Stimulated activated CD8-positive, alpha-beta memory T cell treated with anti-CD3 and anti-CD28 coated beads, Interleukin-4, amount 100 ng/mL, for 48 hours (primary cell): ENCODE measurements around the gene MS4A10.
"Not testable (repeated sequence)": the region's sequence is repeated elsewhere in the genome, so short reads cannot be mapped to it uniquely, and the experiment has no call there.

Source experiments
- DNase-seq: peaks from one replicate; pipeline ENCODE4 v3.0.0-alpha.2; 2020

MS4A10 gene

DNA sequence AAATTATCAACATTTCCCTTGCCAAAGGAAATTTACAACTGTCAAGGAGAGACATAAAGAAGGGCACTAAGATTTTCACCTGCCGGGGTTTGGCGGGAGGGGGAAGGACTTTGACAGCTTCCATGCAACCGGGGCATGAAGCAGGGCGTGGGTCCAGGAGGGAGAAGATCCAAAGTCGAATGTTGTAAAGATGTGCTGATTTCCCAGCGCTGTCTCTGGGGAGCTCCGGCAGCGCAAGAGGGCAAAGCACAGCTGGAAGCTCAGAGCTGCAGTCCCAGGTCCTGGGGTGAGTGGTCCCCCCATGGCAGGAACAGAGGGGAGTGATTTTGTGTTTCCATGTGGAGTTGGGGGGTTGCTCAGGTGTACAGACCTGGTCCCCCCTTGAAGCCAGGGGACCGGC is at the start of gene MS4A10:
Gene MS4A10, plus strand, starts transcription at position 198 of the 400 bp plus-strand sequence. CDS start 5,003 bp downstream, outside the sequence.
- DNase-seq = no peak

- no peak for DNase-seq
Measured at GRCh38 chr11:60739114-60739513, 46.0 kb upstream of the MS4A10 start.

DNA sequence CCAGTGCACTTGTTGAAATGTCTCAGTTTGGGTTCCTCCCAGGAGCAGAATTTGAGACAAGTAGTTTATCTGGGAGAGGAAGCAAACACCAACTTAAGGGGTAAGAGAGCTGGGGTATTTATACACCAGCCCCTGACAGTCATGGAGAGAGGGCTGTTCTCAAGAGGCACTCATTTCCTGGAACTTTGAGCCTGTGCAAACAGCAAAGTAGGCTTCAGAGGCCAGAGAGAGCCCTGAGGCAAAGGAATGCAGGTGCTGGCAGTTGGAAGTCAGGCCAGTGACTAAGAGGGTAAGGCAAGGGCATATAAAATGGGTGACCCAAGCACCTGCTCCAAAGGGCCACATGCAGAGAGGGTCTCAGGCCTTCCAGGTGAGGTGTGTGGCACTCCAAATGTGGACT is 44.6 kb upstream of the MS4A10 start:
- no peak for DNase-seq

- no peak for DNase-seq
Measured at GRCh38 chr11:60741421-60741820, 43.7 kb upstream of the MS4A10 start.

DNA sequence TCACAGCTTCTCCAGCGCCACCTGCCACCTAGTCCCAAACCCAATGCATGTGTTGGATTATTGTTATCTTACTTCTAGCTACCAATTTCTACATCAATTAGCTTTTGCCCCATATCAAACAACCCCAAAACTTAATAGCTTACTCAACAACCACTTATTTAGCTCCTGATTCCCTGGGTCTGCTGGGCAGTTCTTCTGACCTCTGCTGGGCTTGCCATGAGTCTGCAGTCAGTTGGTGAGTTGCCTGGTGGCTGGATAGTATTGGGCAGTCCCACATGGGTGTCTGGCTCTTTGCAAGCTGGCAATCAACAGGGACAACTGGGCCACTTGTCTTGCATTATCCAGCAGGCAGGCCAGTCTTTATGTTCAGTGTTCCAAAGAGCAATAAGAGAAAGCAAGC is 42.1 kb upstream of the MS4A10 start:
- no peak for DNase-seq

- no peak for DNase-seq
Measured at GRCh38 chr11:60744114-60744513, 41.0 kb upstream of the MS4A10 start.

- DNase-seq = no peak
Measured at GRCh38 chr11:60747359-60747873, 37.7 kb upstream of the MS4A10 start.

GRCh38 chr11:60748225-60748624 is 36.9 kb upstream of the MS4A10 start:
- no peak for DNase-seq

DNA sequence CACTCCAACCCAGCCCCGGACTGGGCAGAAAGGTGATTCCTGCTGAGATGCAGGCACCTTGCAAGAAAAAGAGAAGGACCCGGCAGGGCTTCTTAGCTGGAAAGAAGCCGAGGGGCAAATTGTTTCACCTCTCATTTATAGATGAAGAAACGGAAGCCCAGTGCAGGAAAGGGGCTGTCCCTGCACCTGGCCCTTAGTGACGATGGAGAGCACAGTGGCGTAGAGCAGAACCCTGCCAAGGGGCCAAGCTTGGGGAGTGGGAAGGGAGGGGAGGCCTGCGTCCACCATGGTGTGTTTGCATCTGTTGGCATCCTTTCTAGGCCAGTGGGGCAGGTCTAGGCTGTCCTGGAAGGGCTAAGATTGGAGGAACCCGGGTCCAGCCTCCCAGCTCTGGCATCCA is 36.3 kb upstream of the MS4A10 start:
- DNase-seq = no peak

GRCh38 chr11:60750911-60751310 is 34.2 kb upstream of the MS4A10 start:
- DNase-seq = no peak

DNA sequence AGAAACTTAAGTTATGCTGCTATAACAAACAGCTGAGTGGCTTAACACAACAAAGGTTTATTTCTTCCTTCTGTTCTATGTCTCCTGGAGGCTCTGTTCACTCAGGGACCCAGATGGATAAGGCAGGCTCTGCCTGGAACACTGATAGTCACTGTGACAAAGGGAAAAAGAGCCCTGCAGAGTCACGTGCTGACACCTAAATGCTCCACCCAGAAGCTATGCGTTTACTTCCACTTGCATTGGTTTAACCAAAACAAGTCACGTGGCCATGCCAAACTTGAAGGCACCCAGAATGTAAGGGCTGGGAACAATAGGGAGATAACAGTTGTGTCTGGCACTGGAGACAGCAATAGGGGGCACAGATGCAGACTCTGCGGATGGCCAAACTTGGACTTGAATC is 31.8 kb upstream of the MS4A10 start:
- DNase-seq = no peak

DNA sequence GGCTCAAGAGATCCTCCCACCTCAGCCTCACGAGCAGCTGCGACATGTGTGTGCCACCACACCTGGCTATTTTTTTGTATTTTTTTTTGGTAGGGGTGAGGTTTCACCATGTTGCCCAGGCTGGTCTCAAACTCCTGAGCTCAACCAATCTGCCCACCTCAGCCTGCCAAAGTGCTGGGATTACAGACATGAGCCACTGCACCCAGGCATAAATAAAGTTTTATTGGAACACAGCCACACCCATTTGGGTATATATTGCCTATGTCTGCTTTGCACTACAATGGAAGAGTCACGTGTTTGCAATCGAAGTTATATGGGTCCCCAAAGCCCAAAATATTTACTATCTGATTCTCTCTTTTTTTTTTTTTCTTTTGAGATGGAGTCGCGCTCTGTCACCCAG is 30.2 kb upstream of the MS4A10 start:
- DNase-seq = no peak

- no peak for DNase-seq
Measured at GRCh38 chr11:60756307-60757032, 28.7 kb upstream of the MS4A10 start, which contains the start of gene MS4A15. MS4A15 (plus strand) TSS chr11:60756867; CDS start chr11:60763734, 6,867 bp downstream.

GRCh38 chr11:60757231-60757800 is 27.8 kb upstream of the MS4A10 start:
- DNase-seq = no peak

GRCh38 chr11:60758671-60759070 is 26.5 kb upstream of the MS4A10 start:
- not testable (repeated sequence) for DNase-seq

- DNase-seq = not testable (repeated sequence)
Measured at GRCh38 chr11:60759438-60760225, 25.5 kb upstream of the MS4A10 start.

GRCh38 chr11:60761436-60762190 is 23.5 kb upstream of the MS4A10 start:
- DNase-seq = no peak

DNA sequence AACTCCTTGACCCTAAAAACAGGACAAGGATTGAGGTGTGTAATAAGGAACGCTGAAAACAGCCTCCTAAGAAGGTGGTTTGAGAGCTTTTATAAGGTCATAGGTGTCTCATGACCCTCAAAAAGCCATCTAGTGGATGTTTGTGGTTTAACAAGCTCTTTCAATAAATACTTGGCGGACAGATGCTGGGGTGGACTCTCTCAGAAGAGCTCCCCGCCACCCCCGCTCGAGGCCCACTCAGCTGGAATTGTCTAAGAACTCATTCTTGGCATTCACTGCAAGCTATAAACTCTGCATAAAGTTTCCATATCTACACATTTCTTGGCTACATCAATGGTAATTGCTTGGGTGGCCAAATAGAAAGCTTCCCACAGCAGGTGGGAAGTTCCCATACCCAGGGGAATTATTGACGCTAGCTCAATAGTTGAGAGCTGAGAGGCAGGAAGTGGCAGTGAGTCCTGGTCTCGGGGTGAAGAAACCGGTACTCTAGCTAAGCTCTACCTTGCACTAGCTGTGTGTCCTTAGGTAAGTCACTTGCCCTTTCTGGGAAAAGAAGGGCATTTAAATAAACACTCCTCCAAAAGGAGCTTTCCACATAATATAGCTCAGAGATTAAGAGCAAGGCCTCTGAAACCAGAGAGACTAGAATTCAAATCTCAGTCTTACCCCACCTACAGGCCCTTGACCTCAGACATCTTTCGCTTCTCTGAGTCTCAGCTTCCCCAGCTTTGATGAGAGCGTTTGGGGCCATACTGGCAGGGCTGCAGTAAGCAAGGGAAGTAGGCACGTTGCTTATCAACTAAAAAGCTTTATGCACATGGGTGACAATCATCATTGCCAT is 22.1 kb upstream of the MS4A10 start:
- DNase-seq = no peak

- no peak for DNase-seq
Measured at GRCh38 chr11:60763692-60764369, 21.3 kb upstream of the MS4A10 start.

- DNase-seq = no peak
Measured at GRCh38 chr11:60764879-60765278, 20.3 kb upstream of the MS4A10 start.

DNA sequence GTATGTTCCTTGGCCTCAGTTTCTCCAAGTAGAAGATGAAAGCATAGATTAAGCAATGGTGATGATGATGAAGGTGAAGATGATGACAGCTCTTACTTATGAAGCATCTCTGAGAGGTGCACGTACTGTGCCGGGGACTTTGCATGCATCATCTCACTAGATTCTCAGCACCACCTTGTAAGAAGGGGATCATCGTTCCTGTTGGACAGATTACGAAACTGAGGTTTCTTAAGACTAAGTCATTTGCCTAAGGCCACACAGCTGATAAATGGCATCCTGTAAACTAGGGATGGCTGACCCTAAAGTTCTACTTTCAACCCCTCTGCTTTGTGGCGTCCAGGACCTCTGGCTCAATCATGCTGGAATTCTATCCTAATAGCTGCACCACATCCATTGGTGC is 19.8 kb upstream of the MS4A10 start:
- DNase-seq = no peak
